GM12891 (cell line): ENCODE results near the gene HDGFL3.

Source experiments
- POLR2A ChIP-seq: IDR thresholded peaks from 2 replicates; pipeline ENCODE4 v1.6.1; 2011; ENCODE audit warnings: low read depth, low read length, control low read depth
- TAF1 ChIP-seq: IDR thresholded peaks from 2 replicates; pipeline ENCODE4 v1.6.1; 2011; ENCODE audit warnings: low read depth, low read length, control low read depth

DNA sequence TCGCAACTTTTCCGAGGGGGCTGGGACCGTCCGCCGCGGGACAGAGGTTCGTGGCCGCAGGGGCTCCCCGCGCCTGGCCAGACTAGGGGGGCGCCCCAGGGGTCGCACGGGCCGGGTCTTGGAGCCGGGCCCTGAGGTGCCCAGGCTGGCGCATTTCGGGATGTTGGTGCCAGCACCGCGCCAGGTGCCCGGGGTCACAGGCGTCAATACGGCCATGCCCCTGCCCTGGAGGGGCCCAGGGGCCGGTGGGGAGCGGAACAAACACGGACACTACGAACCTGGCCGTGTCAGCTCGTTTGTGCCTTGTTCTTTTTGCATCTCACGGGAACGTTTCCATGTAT is 99.8 kb downstream of the HDGFL3 start:
- TF ChIP-seq POLR2A (no peak), TAF1 (no peak)
